GM19351 (cell line): ENCODE measurements around the gene VWA5A.
"Not testable (repeated sequence)": the region's sequence is repeated elsewhere in the genome, so short reads cannot be mapped to it uniquely, and the experiment has no call there.

Experiments used
- ATAC-seq: cut with Tn5 transposase; IDR thresholded peaks from one replicate; pipeline ENCODE4 v1.9.1; 2021; ENCODE audit warnings: mild to moderate bottlenecking, moderate library complexity; ENCODE audit not compliant: unreplicated experiment

The VWA5A gene

GRCh38 chr11:124167826-124168231, 52.6 kb downstream of the VWA5A start:
- no peak for ATAC-seq

- no peak for ATAC-seq
These were observed 53.5 kb downstream of the VWA5A start for GRCh38 chr11:124168796-124169195.

GRCh38 chr11:124170315-124170714, 55.1 kb downstream of the VWA5A start:
- ATAC-seq, result not testable (repeated sequence)

GRCh38 chr11:124170801-124171586, 55.7 kb downstream of the VWA5A start:
- ATAC-seq, result no peak

DNA sequence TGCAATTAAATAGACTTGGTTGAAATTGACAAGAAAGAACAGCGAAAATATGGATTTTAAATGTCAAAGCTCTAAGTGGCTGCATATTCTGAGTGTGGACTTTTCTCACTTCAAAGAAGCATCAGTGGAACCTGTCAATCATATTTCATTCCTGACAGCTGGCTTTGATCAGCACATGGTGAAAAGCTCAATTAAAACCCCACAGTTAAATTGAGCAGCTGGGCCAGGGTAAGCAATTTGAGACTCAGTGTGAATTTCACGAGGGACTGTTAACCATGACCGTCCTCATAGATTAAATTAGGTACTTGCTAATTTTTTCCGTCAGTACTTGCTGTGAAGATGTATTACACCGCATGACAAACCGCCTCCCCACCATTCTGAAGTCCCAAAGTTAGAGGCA, 56.9 kb downstream of the VWA5A start:
- ATAC-seq, result no peak

- ATAC-seq, result no peak
These were observed 57.3 kb downstream of the VWA5A start for GRCh38 chr11:124172599-124172998.

DNA sequence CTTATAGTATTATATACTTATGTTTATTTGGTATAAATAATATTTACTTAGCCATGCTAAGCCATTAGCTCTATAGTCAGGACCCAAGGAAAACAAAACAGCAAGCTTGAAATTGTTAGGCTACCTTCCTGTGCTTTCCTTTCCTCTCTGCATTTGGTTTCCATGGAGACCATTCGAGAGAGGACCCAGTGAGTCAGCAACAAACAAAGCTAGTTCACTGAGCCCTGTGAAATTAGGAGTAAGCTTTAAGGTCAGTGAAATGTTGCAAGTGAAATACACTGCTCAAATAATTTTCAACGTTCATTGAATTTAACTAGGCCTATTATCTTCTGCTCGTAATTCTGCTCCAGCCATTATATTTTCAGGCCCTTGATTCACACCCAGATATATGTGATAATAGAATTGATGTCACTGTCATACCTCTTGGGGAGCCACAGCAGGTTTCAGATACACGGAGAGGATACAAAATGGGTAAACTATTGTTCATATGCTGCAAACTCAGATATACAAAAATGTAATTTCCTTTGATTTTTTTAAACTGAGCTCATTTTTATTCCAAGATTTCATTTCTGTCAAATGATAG, 58.8 kb downstream of the VWA5A start:
- peak; percentile 43 for ATAC-seq

- peak; percentile 53 for ATAC-seq
These were observed 61.9 kb downstream of the VWA5A start for GRCh38 chr11:124176925-124177715.

- ATAC-seq, result no peak
These were observed 64.1 kb downstream of the VWA5A start for GRCh38 chr11:124179310-124179709.

- no peak for ATAC-seq
These were observed 67.8 kb downstream of the VWA5A start, which contains the start of gene OR10D3 for GRCh38 chr11:124183068-124183467. TSS of gene OR10D3 (plus strand) at chr11:124183345. CDS start at chr11:124185270, 1,925 bp downstream.

- ATAC-seq, result no peak
These were observed 75.3 kb downstream of the VWA5A start for GRCh38 chr11:124190298-124191139.

DNA sequence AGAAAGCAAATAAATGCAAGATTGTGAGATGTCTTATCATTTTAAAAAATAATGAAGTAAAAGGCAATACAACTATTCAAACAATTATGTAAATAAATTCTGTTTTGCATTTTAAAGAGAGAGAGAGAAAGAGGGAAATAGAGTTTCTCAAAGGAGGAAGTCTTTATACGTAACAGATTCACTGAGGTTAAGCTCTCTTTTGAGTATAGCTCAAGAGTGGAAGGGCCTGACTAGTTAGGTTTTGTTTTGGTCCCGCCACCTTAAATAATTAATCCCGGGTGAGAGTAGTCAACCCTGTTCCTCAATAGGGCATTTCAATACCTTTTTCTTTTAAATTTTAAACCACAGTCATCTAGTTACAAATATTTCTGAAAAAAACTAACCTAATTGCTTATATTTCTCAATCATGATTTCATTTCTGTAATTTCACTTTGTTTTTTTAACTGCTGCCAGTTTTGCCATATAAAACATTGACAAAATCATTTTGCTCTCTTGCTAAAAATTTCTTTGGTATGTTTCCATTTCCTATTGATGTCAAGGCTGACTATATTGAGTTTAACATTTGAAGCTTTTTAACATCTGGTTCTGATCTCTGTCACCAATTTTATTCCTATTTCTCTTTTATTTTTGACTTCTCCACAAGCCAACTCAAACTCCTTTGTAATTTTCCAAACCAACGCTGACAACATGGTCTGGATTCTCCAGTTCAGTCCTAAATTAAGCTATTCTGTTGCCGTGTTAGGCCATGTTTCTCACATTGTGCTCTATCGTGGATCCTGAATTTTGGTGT, 78.2 kb downstream of the VWA5A start:
- peak; percentile 66 for ATAC-seq

DNA sequence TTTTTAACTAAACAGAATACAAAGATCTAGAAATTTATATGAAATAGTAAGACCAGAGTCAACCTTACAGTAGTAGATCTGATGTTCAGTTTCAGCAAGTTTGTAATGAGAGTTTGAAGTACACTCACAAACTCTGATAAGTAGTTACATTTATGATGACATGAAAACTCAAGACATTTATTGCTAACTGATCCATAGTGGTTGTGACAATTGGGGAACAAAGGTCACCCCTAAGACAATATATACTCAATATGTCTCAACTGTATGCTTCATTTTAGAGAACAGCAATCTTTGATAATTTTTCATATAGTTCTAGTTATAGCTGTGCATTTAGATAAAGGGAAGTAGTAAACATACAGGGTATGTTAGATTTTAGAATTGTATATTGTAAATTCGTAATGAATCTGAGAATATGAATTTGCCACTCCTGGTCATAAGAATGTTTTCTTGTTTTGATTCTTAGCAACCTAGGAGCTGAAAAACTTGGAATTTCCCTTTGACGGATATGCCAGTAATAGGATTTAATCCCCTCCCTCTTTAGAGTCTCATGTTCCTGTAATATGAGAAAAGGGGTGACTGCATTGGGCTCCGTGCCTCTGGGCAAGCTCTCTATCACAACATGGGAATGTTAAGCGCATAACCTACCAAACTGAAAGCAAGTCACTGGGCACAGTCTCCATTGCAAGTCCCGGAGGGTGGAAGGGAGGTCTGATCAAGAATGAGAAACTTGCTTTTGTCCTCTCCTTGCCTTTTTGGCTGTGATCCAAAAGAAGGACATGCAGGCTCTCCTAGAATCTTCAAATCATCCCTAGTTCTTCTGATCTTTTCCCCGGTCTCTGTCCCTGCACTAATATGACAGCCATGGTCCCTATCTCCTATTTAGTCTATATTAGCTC, 79.3 kb downstream of the VWA5A start:
- ATAC-seq, result no peak

DNA sequence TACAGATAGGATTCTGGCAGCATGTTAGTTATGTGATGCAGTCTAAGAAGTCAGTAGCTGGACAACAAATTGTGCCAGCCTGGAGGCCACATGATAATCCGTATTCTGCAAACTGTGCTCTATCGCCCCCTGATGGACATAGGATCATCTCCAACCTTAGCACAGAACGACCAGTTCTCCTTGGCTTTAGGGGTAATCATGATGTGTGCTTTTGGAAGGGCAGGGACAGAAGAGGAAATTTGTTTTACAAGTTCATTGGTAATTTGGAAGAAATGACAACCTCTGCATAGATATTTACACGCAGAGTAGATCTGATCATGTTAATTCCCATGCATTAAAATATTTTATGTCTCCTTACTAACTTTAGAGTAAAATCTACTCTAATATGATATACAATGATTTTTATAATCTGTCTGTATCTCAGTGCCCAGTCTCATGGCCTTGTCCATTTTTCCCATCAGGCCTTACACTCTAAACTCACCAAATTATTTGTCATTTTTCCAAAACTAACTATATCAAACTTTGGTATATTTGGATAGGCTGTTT, 80.0 kb downstream of the VWA5A start:
- peak; percentile 86 for ATAC-seq
